ENCODE results near the gene CD34. TPM values are rescaled to one million over a fixed set of nuclear protein-coding genes. Genes with fewer than 3 reads are reported as not detected.
A peak's percentile ranks its signal among the peaks of the same experiment; 100 is the strongest.

Gene CD34
- total and polyA plus RNA-seq, 2 experiments from 2014 or later, result 0.34 TPM; not detected in 1

GRCh38 chr1:207951652-207952051 is 40.7 kb upstream of the CD34 start:
- Histone ChIP-seq H3K9ac (no peak overlapping the region), H3K36me3 (ENCODE audit: low read depth) (no peaks in the 10 kb centered on the region), H3K9me3 (ENCODE audit: low read depth) (no peaks in the 10 kb centered on the region), H2AFZ (no peak overlapping the region), H3K4me1 (ENCODE audit: insufficient read depth) (no peaks in the 10 kb centered on the region), H3K4me3 (no peak overlapping the region), H3K27ac (no peak overlapping the region), H3K4me2 (ENCODE audit: unreplicated experiment) (no peak overlapping the region), H3K79me2 (ENCODE audit: insufficient read depth) (no peaks in the 10 kb centered on the region), H4K20me1 (ENCODE audit: insufficient read depth) (no peaks in the 10 kb centered on the region), H3K9me2 (ENCODE audit: insufficient read depth) (no peaks in the 10 kb centered on the region), H3F3A (ENCODE audit: insufficient read depth) (no peaks in the 10 kb centered on the region), H3K27me3 (replicated peaks; ENCODE audit: insufficient read depth) (peaks cover 8% of the 10 kb centered on the region)
- DNase-seq, result no peak
- TF ChIP-seq EZH2 (IDR thresholded peaks at IDR 0.05; ENCODE audit: insufficient read depth, poor library complexity, severe bottlenecking) (no peak), EZH2phosphoT487 (IDR thresholded peaks at IDR 0.05; ENCODE audit: insufficient read depth, low read depth) (no peak)
- in situ Hi-C loops (cut with MboI), result no loop called here
- 78 to 79% methylated on average over 3 of the region's 3 CpGs for WGBS, 2 experiments (ENCODE audit: low coverage in 1 of 2, low lambda C conversion rate in 2 of 2, missing lambda C conversion rate in 2 of 2)

DNA sequence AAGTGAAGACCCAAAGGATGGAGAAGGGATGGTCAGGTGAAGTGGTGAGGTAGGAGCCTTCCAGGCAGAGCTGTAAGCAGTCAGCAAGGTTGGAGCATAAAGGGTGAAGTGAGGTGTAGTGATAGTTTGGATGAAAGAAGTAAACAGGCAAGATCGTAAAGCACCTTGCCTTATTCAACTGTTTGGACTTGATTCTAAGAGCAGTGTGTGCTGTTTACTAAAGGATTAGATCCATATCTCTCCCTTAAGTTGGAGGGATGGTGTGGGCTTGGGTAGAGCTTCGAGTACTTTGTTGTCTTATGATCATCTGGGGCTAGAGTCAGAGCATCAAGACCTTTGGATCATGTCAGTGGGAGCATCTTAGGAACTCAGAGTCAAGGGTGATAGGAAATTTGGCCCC is 39.8 kb upstream of the CD34 start:
- H3K9me2 ChIP-seq (ENCODE audit: insufficient read depth), result no peaks in the 10 kb centered on the region
- no peaks in the 10 kb centered on the region for H3K9me3 ChIP-seq (ENCODE audit: low read depth)
- in situ Hi-C loops (cut with MboI), result no loop called here
- H3K27ac ChIP-seq, result no peak overlapping the region
- TF ChIP-seq EZH2phosphoT487 (IDR thresholded peaks at IDR 0.05; ENCODE audit: insufficient read depth, low read depth) (no peak), EZH2 (IDR thresholded peaks at IDR 0.05; ENCODE audit: insufficient read depth, poor library complexity, severe bottlenecking) (no peak)
- no peak overlapping the region for H2AFZ ChIP-seq
- no peaks in the 10 kb centered on the region for H3K79me2 ChIP-seq (ENCODE audit: insufficient read depth)
- no peak for DNase-seq
- H3K4me2 ChIP-seq (ENCODE audit: unreplicated experiment), result no peak overlapping the region
- no peak overlapping the region for H3K4me3 ChIP-seq
- no peaks in the 10 kb centered on the region for H3K36me3 ChIP-seq (ENCODE audit: low read depth)
- H3K4me1 ChIP-seq (ENCODE audit: insufficient read depth), result no peaks in the 10 kb centered on the region
- no peaks in the 10 kb centered on the region for H4K20me1 ChIP-seq (ENCODE audit: insufficient read depth)
- peaks cover 8% of the 10 kb centered on the region for H3K27me3 ChIP-seq (replicated peaks; ENCODE audit: insufficient read depth)
- no peaks in the 10 kb centered on the region for H3F3A ChIP-seq (ENCODE audit: insufficient read depth)
- WGBS, 2 experiments (ENCODE audit: low coverage in 1 of 2, low lambda C conversion rate in 2 of 2, missing lambda C conversion rate in 2 of 2), result 11 to 27% methylated on average over 2 of the region's 2 CpGs
- no peak overlapping the region for H3K9ac ChIP-seq

- no peak for DNase-seq
- H4K20me1 ChIP-seq (ENCODE audit: insufficient read depth), result no peaks in the 10 kb centered on the region
- H3K4me1 ChIP-seq (ENCODE audit: insufficient read depth), result no peaks in the 10 kb centered on the region
- no peaks in the 10 kb centered on the region for H3K79me2 ChIP-seq (ENCODE audit: insufficient read depth)
- no peak overlapping the region for H3K4me3 ChIP-seq
- TF ChIP-seq EZH2 (IDR thresholded peaks at IDR 0.05; ENCODE audit: insufficient read depth, poor library complexity, severe bottlenecking) (no peak), EZH2phosphoT487 (IDR thresholded peaks at IDR 0.05; ENCODE audit: insufficient read depth, low read depth) (no peak)
- no peaks in the 10 kb centered on the region for H3K9me2 ChIP-seq (ENCODE audit: insufficient read depth)
- H3K27me3 ChIP-seq (replicated peaks; ENCODE audit: insufficient read depth), result peaks cover 8% of the 10 kb centered on the region
- H3K9me3 ChIP-seq (ENCODE audit: low read depth), result no peaks in the 10 kb centered on the region
- H3K27ac ChIP-seq, result no peak overlapping the region
- no peak overlapping the region for H3K4me2 ChIP-seq (ENCODE audit: unreplicated experiment)
- H3K36me3 ChIP-seq (ENCODE audit: low read depth), result no peaks in the 10 kb centered on the region
- no peak overlapping the region for H2AFZ ChIP-seq
- no peak overlapping the region for H3K9ac ChIP-seq
- 80 to 82% methylated on average over 3 of the region's 3 CpGs for WGBS, 2 experiments (ENCODE audit: low coverage in 1 of 2, low lambda C conversion rate in 2 of 2, missing lambda C conversion rate in 2 of 2)
- in situ Hi-C loops (cut with MboI), result no loop called here
- H3F3A ChIP-seq (ENCODE audit: insufficient read depth), result no peaks in the 10 kb centered on the region
Measured at GRCh38 chr1:207949571-207950195, 38.8 kb upstream of the CD34 start.

DNA sequence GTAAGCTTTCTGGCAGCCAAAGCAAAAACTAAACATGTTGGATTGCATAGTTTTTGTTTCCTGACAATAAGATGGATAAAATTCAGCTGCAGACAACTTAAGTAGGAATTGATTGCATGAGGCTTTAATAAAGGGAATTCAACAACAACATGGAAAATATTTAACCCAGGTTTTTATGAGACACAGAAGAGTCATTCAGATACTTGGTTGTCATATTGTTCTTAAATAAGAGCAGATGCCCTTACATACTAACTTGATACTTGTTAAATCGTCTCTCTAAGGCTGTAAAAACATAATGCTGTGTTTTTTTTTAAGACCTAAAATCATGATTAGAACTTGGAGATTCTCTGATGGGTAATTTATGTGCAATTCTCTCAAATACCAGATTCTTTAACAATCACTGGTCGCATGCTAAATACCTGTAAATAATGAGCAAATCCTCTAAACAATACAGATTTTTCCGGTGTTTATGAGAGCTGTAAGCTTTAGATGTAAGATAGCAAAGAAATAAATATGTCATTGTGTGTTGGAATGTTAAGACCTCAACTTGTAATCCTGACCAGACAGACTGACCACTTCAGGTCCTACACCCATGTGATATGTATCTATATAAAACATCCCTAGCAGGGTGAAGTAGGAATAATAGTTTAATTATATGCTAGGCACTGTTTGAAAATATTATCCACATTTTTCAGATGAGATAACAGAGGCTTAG is 37.8 kb upstream of the CD34 start:
- no peaks in the 10 kb centered on the region for H3K4me1 ChIP-seq (ENCODE audit: insufficient read depth)
- 16 to 19% methylated on average over 3 of the region's 3 CpGs for WGBS, 2 experiments (ENCODE audit: low coverage in 1 of 2, low lambda C conversion rate in 2 of 2, missing lambda C conversion rate in 2 of 2)
- no peak for TF ChIP-seq EZH2phosphoT487 (IDR thresholded peaks at IDR 0.05; ENCODE audit: insufficient read depth, low read depth)
- no peak for TF ChIP-seq EZH2 (IDR thresholded peaks at IDR 0.05; ENCODE audit: insufficient read depth, poor library complexity, severe bottlenecking)
- no peaks in the 10 kb centered on the region for H3K9me3 ChIP-seq (ENCODE audit: low read depth)
- no peak overlapping the region for H3K9ac ChIP-seq
- H3K9me2 ChIP-seq (ENCODE audit: insufficient read depth), result no peaks in the 10 kb centered on the region
- DNase-seq, result peak; percentile 20
- no peaks in the 10 kb centered on the region for H3F3A ChIP-seq (ENCODE audit: insufficient read depth)
- in situ Hi-C loops (cut with MboI), result no loop called here
- H3K4me3 ChIP-seq, result no peak overlapping the region
- H3K79me2 ChIP-seq (ENCODE audit: insufficient read depth), result no peaks in the 10 kb centered on the region
- no peak overlapping the region for H3K27ac ChIP-seq
- no peak overlapping the region for H3K4me2 ChIP-seq (ENCODE audit: unreplicated experiment)
- H3K27me3 ChIP-seq (replicated peaks; ENCODE audit: insufficient read depth), result peaks cover 8% of the 10 kb centered on the region
- H3K36me3 ChIP-seq (ENCODE audit: low read depth), result no peaks in the 10 kb centered on the region
- no peak overlapping the region for H2AFZ ChIP-seq
- no peaks in the 10 kb centered on the region for H4K20me1 ChIP-seq (ENCODE audit: insufficient read depth)
